Spinal cord (tissue), 10 donors: ENCODE measurements around the gene RFTN1. TPM values are rescaled to one million over a fixed set of nuclear protein-coding genes. Genes with fewer than 3 reads are reported as not detected.
A peak's percentile ranks its signal among the peaks of the same experiment; 100 is the strongest.

Experiments used
- DNase-seq, 6 donors: peaks; one replicate each; pipeline versions ENCODE4 v3.0.0 to v3.0.0-alpha.2; 2013 to 2015; ENCODE audit warnings: low spot score in 6 of 6, low read depth in 4 of 6
- H3K27ac ChIP-seq: one replicate; pipeline ENCODE4 v1.5.1; 2013; ENCODE audit warnings: low read depth, low read length, control low read depth
- H3K27me3 ChIP-seq: one replicate; pipeline ENCODE4 v1.6.1; 2013; ENCODE audit warnings: low read length; ENCODE audit not compliant: control insufficient read depth, insufficient read depth
- H3K36me3 ChIP-seq: one replicate; pipeline ENCODE4 v1.6.1; 2013; ENCODE audit warnings: low read length; ENCODE audit not compliant: control insufficient read depth, insufficient read depth
- H3K4me1 ChIP-seq: one replicate; pipeline ENCODE4 v1.6.1; 2013; ENCODE audit warnings: low read length; ENCODE audit not compliant: control insufficient read depth, insufficient read depth
- H3K4me3 ChIP-seq: one replicate; pipeline ENCODE4 v1.5.1; 2013; ENCODE audit warnings: low read depth, low read length, control low read depth
- H3K9me3 ChIP-seq: one replicate; pipeline ENCODE4 v1.6.1; 2013; ENCODE audit warnings: low read length; ENCODE audit not compliant: control insufficient read depth, insufficient read depth
- WGBS: methylation state at CpG from one replicate; pipeline ENCODE4 v1.1.5; 2013; ENCODE audit warnings: missing lambda C conversion rate; ENCODE audit not compliant: insufficient coverage; 5-methylcytosine and 5-hydroxymethylcytosine counted together
- polyA plus RNA-seq, 2 donors: library from polyadenylated mRNA; unstranded; fragments of 120-200 nt; gene quantifications; one replicate each; pipeline ENCODE4 v1.2.1, GENCODE V29; 2013; ENCODE audit not compliant: insufficient read length in 2 of 2
- total RNA-seq, 2 donors: library from RNA; depleted of rRNA in 1 of 2; stranded (reverse); fragments of 120-200 nt in 1 of 2; fragments of >200 nt in 1 of 2; gene quantifications; one replicate each; pipeline versions ENCODE4 v1.2.3 to v1.2.4, GENCODE V29; 2013 to 2014
- donor health status: healthy.

Gene RFTN1
- total and polyA plus RNA-seq, 4 donors: 15.6 to 26.8 (median 25.7) TPM

GRCh38 chr3:16508591-16508995, 4.9 kb downstream of the RFTN1 start:
- H3K4me3 ChIP-seq: no peak overlapping the region
- WGBS: no CpG with 5 or more reads among the region's 6 CpGs
- H3K36me3 ChIP-seq: no peaks in the 10 kb centered on the region
- H3K27me3 ChIP-seq: peaks cover 9% of the 10 kb centered on the region
- H3K27ac ChIP-seq: no peak overlapping the region
- peak in 1 of 6 donors; percentile 31 for DNase-seq
- H3K9me3 ChIP-seq: no peaks in the 10 kb centered on the region
- H3K4me1 ChIP-seq: peaks cover 22% of the 10 kb centered on the region

DNA sequence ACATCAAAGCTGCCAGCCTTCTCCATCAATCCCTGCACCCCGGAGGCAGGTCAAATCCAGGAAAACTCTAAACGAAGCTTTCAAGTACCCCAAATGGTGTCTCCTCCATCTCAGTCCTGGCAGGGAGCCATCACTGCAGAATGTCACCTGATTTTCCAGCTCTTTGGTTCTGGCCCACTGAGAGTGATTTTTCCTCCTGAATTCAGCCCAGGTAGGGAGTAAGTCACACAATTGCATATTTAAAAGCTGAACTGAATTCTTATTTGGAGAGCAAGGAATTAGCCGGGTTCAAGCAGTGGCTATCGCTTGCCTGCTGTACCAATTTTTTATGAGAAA, 5.3 kb downstream of the RFTN1 start:
- no peak overlapping the region for H3K27ac ChIP-seq
- peaks cover 21% of the 10 kb centered on the region for H3K4me1 ChIP-seq
- H3K27me3 ChIP-seq: peaks cover 8% of the 10 kb centered on the region
- no peaks in the 10 kb centered on the region for H3K36me3 ChIP-seq
- H3K4me3 ChIP-seq: no peak overlapping the region
- peak in 2 of 6 donors; percentile 38 to 79 for DNase-seq
- H3K9me3 ChIP-seq: no peaks in the 10 kb centered on the region
- 68% methylated on average over 4 of the region's 4 CpGs for WGBS

- Histone ChIP-seq H3K27ac (no peak overlapping the region), H3K36me3 (no peaks in the 10 kb centered on the region), H3K9me3 (no peaks in the 10 kb centered on the region), H3K4me1 (peaks cover 16% of the 10 kb centered on the region), H3K27me3 (peaks cover 3% of the 10 kb centered on the region), H3K4me3 (no peak overlapping the region)
- 89% methylated on average over 6 of the region's 8 CpGs for WGBS
- no peak for DNase-seq
Measured at GRCh38 chr3:16507578-16508242, 5.8 kb downstream of the RFTN1 start.

DNA sequence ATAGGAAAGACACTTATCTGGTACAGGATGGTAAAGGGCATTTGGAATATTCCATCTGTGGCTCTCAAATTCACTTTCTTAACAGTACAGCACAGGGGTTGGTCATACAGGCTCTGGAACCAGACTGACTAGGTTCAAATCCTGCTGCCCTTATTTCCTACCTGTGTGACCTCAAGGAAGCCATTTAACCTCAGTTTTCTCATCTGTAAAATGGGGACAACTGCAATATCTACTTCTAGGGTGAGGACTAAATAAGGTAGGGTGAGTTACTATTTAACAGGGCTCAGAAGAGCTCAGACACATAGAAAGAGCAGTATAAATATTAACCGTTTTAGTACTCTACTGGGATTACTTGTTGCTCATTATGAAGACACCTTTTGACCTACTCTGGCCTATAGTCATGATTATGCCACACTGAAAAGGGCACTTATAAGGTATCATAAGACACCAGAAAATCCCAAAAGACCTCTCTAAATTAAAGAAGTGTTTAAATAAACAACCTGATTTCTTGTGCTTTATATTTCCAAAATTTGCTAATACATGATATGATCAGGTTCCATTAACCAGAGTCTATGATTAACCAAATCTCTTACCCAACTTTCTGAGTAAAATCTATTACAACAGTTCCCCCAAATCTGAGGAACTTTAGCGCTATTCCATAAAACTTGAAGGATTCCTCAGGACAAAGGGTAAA, 6.5 kb downstream of the RFTN1 start:
- no CpG with 5 or more reads among the region's 2 CpGs for WGBS
- DNase-seq: no peak
- no peaks in the 10 kb centered on the region for H3K36me3 ChIP-seq
- H3K27me3 ChIP-seq: no peaks in the 10 kb centered on the region
- no peak overlapping the region for H3K27ac ChIP-seq
- peaks cover 9% of the 10 kb centered on the region for H3K4me1 ChIP-seq
- H3K9me3 ChIP-seq: no peaks in the 10 kb centered on the region
- no peak overlapping the region for H3K4me3 ChIP-seq

DNA sequence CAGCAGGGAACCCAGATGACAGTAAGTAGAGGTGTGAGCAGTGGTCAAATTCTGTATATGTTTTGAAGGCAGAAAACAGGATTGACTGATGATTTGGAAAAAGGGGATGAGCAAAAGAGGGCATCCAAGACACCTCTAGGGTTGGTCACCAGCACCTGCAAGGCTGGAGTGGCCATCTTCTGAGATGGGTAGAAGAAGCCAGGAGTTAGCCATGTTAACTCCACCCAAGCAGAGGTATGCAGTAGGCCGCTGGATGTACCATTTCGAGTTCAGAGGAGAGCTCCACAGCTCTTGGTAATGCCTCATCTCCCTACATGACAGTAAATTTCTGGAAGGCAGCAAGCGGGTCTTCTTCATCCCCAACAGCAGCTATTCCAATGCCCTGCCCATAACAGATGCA, 7.0 kb downstream of the RFTN1 start:
- Histone ChIP-seq H3K27me3 (no peaks in the 10 kb centered on the region), H3K27ac (no peak overlapping the region), H3K4me1 (peaks cover 6% of the 10 kb centered on the region), H3K36me3 (no peaks in the 10 kb centered on the region), H3K4me3 (no peak overlapping the region), H3K9me3 (no peaks in the 10 kb centered on the region)
- no peak for DNase-seq
- WGBS: 100% methylated on average over 2 of the region's 3 CpGs

DNA sequence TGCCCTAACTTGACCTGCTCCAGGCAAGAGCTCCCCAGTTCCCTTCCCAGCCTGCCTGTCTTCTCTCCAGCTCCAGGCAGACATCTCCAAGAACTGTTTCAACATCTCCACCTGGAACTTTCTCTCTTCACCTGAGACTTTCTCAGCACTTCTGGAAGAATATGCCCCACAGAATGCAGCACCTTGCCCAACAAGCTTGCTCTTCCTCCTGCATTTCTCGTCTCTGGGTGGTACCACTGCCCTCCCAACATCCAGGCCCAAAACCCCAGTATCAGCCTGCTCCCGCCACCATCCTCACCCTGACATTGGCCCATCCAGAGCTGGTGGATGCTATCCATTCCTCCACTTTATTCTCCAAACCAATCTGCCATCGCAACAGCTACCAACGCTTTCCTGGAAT, 8.8 kb downstream of the RFTN1 start:
- no peak for DNase-seq
- H3K27ac ChIP-seq: no peak overlapping the region
- H3K4me1 ChIP-seq: peaks cover 6% of the 10 kb centered on the region
- no peak overlapping the region for H3K4me3 ChIP-seq
- no peaks in the 10 kb centered on the region for H3K36me3 ChIP-seq
- no peaks in the 10 kb centered on the region for H3K9me3 ChIP-seq
- WGBS: 90% methylated on average over 4 of the region's 4 CpGs
- no peaks in the 10 kb centered on the region for H3K27me3 ChIP-seq

- Histone ChIP-seq H3K27me3 (no peaks in the 10 kb centered on the region), H3K27ac (no peak overlapping the region), H3K9me3 (no peaks in the 10 kb centered on the region), H3K36me3 (no peaks in the 10 kb centered on the region), H3K4me1 (peaks cover 6% of the 10 kb centered on the region), H3K4me3 (no peak overlapping the region)
- no peak for DNase-seq
- 75% methylated on average over 1 of the region's 2 CpGs for WGBS
Measured at GRCh38 chr3:16504242-16504641, 9.3 kb downstream of the RFTN1 start.

GRCh38 chr3:16503191-16503776, 10.2 kb downstream of the RFTN1 start:
- WGBS: 70% methylated on average over 1 of the region's 1 CpG
- no peaks in the 10 kb centered on the region for H3K27me3 ChIP-seq

DNA sequence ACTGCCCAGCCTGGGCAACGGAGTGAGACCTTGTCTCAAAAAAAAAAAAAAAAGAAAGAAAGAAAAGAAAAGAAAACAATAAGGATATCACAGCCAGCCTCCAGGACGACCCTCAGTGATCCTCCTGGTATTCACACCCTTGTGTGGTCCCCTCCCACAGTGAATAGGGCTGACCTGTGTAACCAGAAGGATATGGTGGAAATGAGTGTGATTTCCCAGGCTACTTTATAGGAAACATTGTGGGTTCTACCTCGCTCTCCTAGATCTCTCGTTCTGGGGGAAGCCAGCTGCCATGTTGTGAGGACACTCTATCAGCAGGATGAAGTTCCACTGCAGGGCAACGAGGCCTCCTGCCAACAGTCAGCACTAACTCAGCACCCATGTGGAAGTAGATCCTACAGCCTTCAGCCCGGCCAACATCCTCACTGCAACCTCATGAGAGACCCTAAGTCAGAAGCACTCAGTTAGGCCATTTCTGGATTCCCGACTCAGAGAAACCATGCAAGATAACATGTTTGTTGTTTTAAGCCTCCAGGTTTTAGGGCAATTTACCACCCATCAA, 11.1 kb downstream of the RFTN1 start:
- WGBS: 78% methylated on average over 3 of the region's 7 CpGs
- Histone ChIP-seq H3K27me3 (no peaks in the 10 kb centered on the region), H3K9me3 (no peaks in the 10 kb centered on the region), H3K4me3 (no peak overlapping the region), H3K36me3 (no peaks in the 10 kb centered on the region), H3K4me1 (no peaks in the 10 kb centered on the region), H3K27ac (no peak overlapping the region)
- no peak for DNase-seq

More at GRCh38 chr3:16503191-16503776, 10.2 kb downstream of the RFTN1 start:
- Histone ChIP-seq H3K9me3 (no peaks in the 10 kb centered on the region), H3K4me3 (no peak overlapping the region), H3K27ac (no peak overlapping the region), H3K36me3 (no peaks in the 10 kb centered on the region), H3K4me1 (peaks cover 4% of the 10 kb centered on the region)
- DNase-seq: peak in 1 of 6 donors; percentile 7
